HL-60 (cell line): Measurements from ENCODE around the gene PROC.

Source experiments
- CTCF ChIP-seq: IDR thresholded peaks from one replicate; pipeline ENCODE4 v1.5.1; 2011; ENCODE audit warnings: low read length, control low read depth, inconsistent platforms; ENCODE audit not compliant: insufficient read depth
- POLR2AphosphoS5 ChIP-seq: IDR thresholded peaks from 2 replicates; pipeline ENCODE4 v1.6.1; 2012; ENCODE audit warnings: low read depth

DNA sequence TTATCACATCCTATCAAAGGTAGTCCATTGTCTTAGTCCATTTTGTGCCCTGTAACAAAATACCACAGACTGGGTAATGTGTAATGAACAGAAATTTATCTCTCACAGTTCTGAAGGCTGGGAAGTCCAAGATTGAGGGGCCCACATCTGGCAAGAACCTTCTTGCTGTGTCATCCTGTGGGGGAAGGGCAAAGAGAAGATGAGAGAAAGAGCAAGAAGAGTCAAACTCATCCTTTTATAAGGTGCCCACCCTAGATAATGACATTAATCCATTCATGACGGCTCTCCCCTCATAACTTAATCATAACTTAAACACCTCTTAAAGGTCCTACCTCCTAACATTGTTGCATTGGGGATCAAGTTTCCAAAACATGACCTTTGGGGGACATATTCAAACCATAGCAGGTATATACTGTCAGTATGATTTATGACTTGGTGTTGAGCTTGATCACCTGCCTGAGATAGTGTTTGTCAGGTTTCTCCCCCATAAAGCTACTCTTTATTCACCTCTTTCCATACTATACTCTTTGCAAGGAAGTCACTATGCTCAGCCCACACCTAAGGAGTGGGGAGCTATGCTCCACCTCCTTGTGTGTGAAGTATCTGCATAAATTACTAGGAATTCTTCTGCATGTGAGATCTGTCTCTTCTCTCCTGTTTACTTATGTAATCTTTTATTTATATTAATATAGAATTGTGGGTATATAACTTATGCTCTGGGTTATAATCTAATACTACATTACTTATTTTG, 25.2 kb upstream of the PROC start:
- TF ChIP-seq CTCF = no peak
- no peak for TF ChIP-seq POLR2AphosphoS5
